ENCODE data around the gene AARS2.
A peak's percentile ranks its signal among the peaks of the same experiment; 100 is the strongest.

DNA sequence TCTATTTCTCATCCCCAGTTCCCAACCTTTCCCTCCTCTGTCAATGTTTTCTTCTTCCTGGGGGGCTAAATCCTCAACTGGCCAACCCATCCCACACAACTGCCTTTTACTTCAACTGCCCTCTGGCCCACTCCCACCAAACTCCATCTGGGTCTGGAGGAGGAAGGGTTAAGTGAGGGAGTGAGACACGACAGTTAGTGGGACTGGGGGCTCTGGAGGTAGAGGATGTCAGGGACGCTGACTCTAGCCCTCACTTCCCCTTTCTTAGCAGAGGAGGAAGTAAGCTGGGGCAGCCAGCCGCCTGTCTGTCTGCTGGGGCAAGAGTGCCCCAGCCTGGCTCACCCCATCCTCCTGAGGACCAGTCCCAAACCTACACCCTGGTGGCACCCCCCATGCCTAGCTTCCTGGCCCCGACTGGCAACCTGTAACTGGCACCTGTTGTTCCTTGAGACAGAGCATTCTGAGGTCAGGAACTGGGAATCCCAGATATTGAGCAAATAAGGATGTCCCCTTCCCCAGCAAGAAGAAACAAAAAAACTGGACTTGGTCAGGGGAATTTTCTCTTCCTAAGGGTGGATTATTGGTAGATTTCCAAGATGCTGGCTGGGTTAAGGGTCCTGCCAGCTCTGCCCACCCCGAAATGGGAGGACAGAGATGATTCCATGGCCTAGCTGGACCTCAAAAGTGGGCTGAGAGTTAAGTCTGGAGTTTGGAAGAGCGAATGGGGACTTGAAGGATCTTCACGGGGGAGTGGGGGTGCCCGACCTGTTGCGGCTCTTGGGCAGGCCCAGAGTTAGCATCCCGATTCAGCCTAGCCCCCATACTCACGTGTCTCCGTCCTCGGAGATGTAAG is 48.8 kb downstream of the AARS2 start:
- TF ChIP-seq POLR2A (IDR thresholded peaks at IDR 0.05) (peak in 1 of 4 donors; percentile 24), EP300 (IDR thresholded peaks at IDR 0.05) (no peak)
- TF ChIP-seq, protein P1, sequence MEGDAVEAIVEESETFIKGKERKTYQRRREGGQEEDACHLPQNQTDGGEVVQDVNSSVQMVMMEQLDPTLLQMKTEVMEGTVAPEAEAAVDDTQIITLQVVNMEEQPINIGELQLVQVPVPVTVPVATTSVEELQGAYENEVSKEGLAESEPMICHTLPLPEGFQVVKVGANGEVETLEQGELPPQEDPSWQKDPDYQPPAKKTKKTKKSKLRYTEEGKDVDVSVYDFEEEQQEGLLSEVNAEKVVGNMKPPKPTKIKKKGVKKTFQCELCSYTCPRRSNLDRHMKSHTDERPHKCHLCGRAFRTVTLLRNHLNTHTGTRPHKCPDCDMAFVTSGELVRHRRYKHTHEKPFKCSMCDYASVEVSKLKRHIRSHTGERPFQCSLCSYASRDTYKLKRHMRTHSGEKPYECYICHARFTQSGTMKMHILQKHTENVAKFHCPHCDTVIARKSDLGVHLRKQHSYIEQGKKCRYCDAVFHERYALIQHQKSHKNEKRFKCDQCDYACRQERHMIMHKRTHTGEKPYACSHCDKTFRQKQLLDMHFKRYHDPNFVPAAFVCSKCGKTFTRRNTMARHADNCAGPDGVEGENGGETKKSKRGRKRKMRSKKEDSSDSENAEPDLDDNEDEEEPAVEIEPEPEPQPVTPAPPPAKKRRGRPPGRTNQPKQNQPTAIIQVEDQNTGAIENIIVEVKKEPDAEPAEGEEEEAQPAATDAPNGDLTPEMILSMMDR (IDR thresholded peaks at IDR 0.05), result no peak

Data from upper lobe of left lung (tissue), 4 donors.